Natural killer cell (primary cell): Measurements from ENCODE around the gene NFIB. TPM values are rescaled to one million over a fixed set of nuclear protein-coding genes. Genes with fewer than 3 reads are reported as not detected.

Experiments used
- ATAC-seq, 3 donors: fragments of 150-1000 bp in 2 of 3; fragments of 200-7000 bp in 1 of 3; cut with Tn5 transposase; 1 replicate in 1 of 3; 2 replicates in 2 of 3; pipeline ENCODE4 v1.10.0; 2021; ENCODE audit warnings: mild to moderate bottlenecking in 2 of 3, moderate library complexity in 2 of 3
- DNase-seq, 2 donors: peaks; one replicate each; pipeline versions ENCODE4 v3.0.0 to v3.0.0-alpha.2; 2013 to 2021; ENCODE audit warnings: mixed read lengths in 1 of 2
- H3K27ac ChIP-seq: one replicate; pipeline ENCODE4 v1.5.1; 2013; ENCODE audit warnings: mild to moderate bottlenecking, low read length
- H3K27me3 ChIP-seq: one replicate; pipeline ENCODE4 v1.6.1; 2013; ENCODE audit warnings: low read length; ENCODE audit not compliant: control insufficient read depth, insufficient read depth
- H3K36me3 ChIP-seq: one replicate; pipeline ENCODE4 v1.6.1; 2013; ENCODE audit warnings: low read length; ENCODE audit not compliant: control insufficient read depth, insufficient read depth
- H3K4me1 ChIP-seq: one replicate; pipeline ENCODE4 v1.6.1; 2013; ENCODE audit warnings: low read length; ENCODE audit not compliant: control insufficient read depth, insufficient read depth
- H3K4me3 ChIP-seq: one replicate; pipeline ENCODE4 v1.5.1; 2013; ENCODE audit warnings: low read length
- H3K9me3 ChIP-seq: one replicate; pipeline ENCODE4 v1.6.1; 2013; ENCODE audit warnings: low read length; ENCODE audit not compliant: control insufficient read depth, insufficient read depth
- H3K27ac Mint-ChIP-seq, 2 donors: one replicate each; pipeline ENCODE4 v1.8.0; 2022; ENCODE audit warnings: mild to moderate bottlenecking in 2 of 2, mixed read lengths in 2 of 2, moderate library complexity in 1 of 2
- H3K27me3 Mint-ChIP-seq, 2 donors: one replicate each; pipeline ENCODE4 v1.8.0; 2022; ENCODE audit warnings: low read depth in 2 of 2, mixed read lengths in 2 of 2
- H3K36me3 Mint-ChIP-seq: one replicate; pipeline ENCODE4 v1.8.0; 2022; ENCODE audit warnings: mixed read lengths
- H3K4me1 Mint-ChIP-seq, 2 donors: one replicate each; pipeline ENCODE4 v1.8.0; 2022; ENCODE audit warnings: mixed read lengths in 2 of 2
- H3K4me3 Mint-ChIP-seq: one replicate; pipeline ENCODE4 v1.8.0; 2022; ENCODE audit warnings: mild to moderate bottlenecking, moderate library complexity, mixed read lengths
- H3K9me3 Mint-ChIP-seq, 2 donors: one replicate each; pipeline ENCODE4 v1.8.0; 2022; ENCODE audit warnings: mixed read lengths in 2 of 2
- CTCF ChIP-seq: fragments of 200-600 bp; IDR thresholded peaks from one replicate; pipeline ENCODE4 v1.8.0; 2022; ENCODE audit warnings: antibody characterized with exemption
- WGBS: methylation state at CpG from one replicate; pipeline ENCODE4 v1.1.7; 2013; ENCODE audit warnings: missing lambda C conversion rate; ENCODE audit not compliant: insufficient coverage; 5-methylcytosine and 5-hydroxymethylcytosine counted together
- intact Hi-C: fragments of 100-400 bp; cut with micrococcal nuclease; formaldehyde crosslinking; loops from one replicate; pipeline ENCODE4 v1.14.2; 2022
- total RNA-seq, 4 donors: library from RNA; stranded (reverse); fragments of 120-200 nt in 1 of 4; gene quantifications; one replicate each; pipeline versions ENCODE4 v1.2.3 to v1.2.4, GENCODE V29; 2013 to 2022

Gene NFIB
- total RNA-seq, 3 donors from 2014 or later (not counting 1 experiment from before 2014, with no cell fraction given): 0.20 to 0.21 TPM; not detected in 1

- Histone ChIP-seq H3K27ac (no peak overlapping the region), H3K27me3 (peaks cover 11% of the 10 kb centered on the region), H3K4me1 (peaks cover 9% of the 10 kb centered on the region), H3K4me3 (no peak overlapping the region), H3K36me3 (no peaks in the 10 kb centered on the region), H3K9me3 (no peaks in the 10 kb centered on the region)
- no peak for DNase-seq
- Mint-ChIP-seq H3K4me3 (no peak overlapping the region), H3K27me3 (peaks cover 9 to 22% of the 10 kb centered on the region in 2 donors), H3K9me3 (peaks cover 3 to 6% of the 10 kb centered on the region in 2 donors), H3K4me1 (peaks cover 16 to 22% of the 10 kb centered on the region in 2 donors), H3K27ac (no peak overlapping the region), H3K36me3 (no peaks in the 10 kb centered on the region)
- WGBS: 100% methylated on average over 1 of the region's 2 CpGs
- ATAC-seq: no peak
- TF ChIP-seq CTCF: no peak
- intact Hi-C loops: no loop called here
These were observed 10.2 kb upstream of the NFIB start for GRCh38 chr9:14323985-14324650.

DNA sequence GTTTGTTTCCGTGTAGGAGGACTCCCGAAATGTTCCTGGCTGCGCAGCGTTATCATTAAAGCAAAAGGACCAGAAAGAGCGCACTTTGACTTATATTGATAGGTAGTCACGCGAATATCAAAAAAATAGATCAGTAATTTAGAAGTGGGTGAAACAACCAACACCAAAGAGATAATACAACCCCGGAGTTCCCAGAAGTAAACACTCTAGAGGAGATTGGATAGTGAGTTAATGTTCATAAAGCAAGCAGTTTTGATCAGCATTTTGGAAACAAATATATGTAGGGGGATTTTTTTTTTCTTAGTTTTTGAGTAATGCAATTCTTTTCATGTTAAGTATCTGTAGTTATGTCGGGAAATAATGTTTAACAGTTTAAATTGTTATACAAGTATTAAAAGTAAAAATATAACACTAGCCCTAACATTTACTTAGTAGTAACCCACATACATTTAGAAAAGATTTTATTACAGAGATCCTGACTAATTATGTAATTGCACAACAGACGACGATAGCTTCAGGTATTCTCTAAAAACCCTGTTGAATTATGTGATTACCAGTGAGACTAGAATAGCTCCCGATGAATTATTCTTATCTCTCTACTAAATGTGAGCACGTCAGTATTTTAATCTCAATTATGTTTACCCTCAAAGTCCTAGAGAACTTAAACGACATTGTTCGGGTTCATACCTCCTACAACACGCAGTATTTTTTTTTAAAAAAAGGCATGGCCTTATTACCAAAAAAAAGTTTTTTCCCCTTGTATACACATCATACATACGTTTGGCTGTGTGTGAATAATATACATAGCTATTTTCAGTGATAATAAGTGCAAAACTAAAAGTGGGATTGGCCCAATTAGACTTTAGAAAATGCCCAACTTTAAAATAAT, 9.4 kb upstream of the NFIB start:
- TF ChIP-seq CTCF: no peak
- no peaks in the 10 kb centered on the region for H3K36me3 ChIP-seq
- no peak for DNase-seq
- intact Hi-C loops: no loop called here
- H3K27ac ChIP-seq: no peak overlapping the region
- H3K36me3 Mint-ChIP-seq: no peaks in the 10 kb centered on the region
- peak overlapping the region; percentile 42 for H3K4me3 ChIP-seq
- peaks cover 9% of the 10 kb centered on the region for H3K27me3 ChIP-seq
- H3K27me3 Mint-ChIP-seq: peaks cover 15 to 30% of the 10 kb centered on the region in 2 donors
- peaks cover 16 to 22% of the 10 kb centered on the region in 2 donors for H3K4me1 Mint-ChIP-seq
- peaks cover 3 to 6% of the 10 kb centered on the region in 2 donors for H3K9me3 Mint-ChIP-seq
- 55% methylated on average over 12 of the region's 17 CpGs for WGBS
- no peaks in the 10 kb centered on the region for H3K9me3 ChIP-seq
- peak overlapping the region; percentile 0 to 47 for H3K27ac Mint-ChIP-seq
- no peak for ATAC-seq
- peaks cover 9% of the 10 kb centered on the region for H3K4me1 ChIP-seq
- H3K4me3 Mint-ChIP-seq: peak overlapping the region; percentile 88

- H3K27ac ChIP-seq: no peak overlapping the region
- intact Hi-C loops: no loop called here
- H3K27me3 ChIP-seq: peaks cover 10% of the 10 kb centered on the region
These were observed 8.5 kb upstream of the NFIB start for GRCh38 chr9:14322211-14323082.

More at GRCh38 chr9:14322211-14323082, 8.5 kb upstream of the NFIB start:
- peak overlapping the region; percentile 88 for H3K4me3 Mint-ChIP-seq
- Histone ChIP-seq H3K36me3 (no peaks in the 10 kb centered on the region), H3K4me3 (peak overlapping the region; percentile 42), H3K9me3 (no peaks in the 10 kb centered on the region), H3K4me1 (peaks cover 9% of the 10 kb centered on the region)
- H3K36me3 Mint-ChIP-seq: no peaks in the 10 kb centered on the region
- peaks cover 16 to 22% of the 10 kb centered on the region in 2 donors for H3K4me1 Mint-ChIP-seq
- DNase-seq (peak; percentile 35 to 78), ATAC-seq (peak; percentile 75 to 84 (median 81))
- TF ChIP-seq CTCF: no peak
- H3K27me3 Mint-ChIP-seq: peaks cover 15 to 26% of the 10 kb centered on the region in 2 donors
- peak overlapping the region; percentile 0 to 47 for H3K27ac Mint-ChIP-seq
- peaks cover 3 to 6% of the 10 kb centered on the region in 2 donors for H3K9me3 Mint-ChIP-seq
- WGBS: under 1% methylated on average over 96 of the region's 98 CpGs
